HG02623 (cell line): ENCODE measurements around the gene WNK4.
A peak's percentile ranks its signal among the peaks of the same experiment; 100 is the strongest.
"Not testable (repeated sequence)": the region's sequence is repeated elsewhere in the genome, so short reads cannot be mapped to it uniquely, and the experiment has no call there.

Experiments used
- ATAC-seq: cut with Tn5 transposase; IDR thresholded peaks from one replicate; pipeline ENCODE4 v1.9.1; 2021; ENCODE audit warnings: moderate library complexity; ENCODE audit not compliant: unreplicated experiment

WNK4 gene

DNA sequence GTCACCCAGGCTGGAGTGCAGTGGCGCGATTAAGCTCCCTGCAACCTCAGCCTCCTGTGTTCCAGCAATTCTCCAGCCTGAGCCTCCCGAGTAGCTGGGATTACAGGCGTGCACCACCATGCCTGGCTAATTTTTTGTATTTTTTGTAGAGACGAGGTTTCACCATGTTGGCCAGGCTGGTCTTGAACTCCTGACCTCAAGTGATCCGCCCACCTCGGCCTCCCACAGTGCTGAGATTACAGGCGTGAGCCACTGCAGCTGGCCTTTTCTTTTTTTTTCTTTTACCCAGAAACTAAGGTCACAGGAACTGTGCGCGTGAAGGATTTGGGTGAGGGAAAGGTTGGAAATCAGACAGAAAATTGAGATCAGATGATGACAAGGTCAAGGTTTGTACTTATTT is 10.4 kb upstream of the WNK4 start:
- ATAC-seq, result not testable (repeated sequence)

GRCh38 chr17:42772945-42773289 is 7.5 kb upstream of the WNK4 start:
- no peak for ATAC-seq

- peak; percentile 48 for ATAC-seq
Measured at GRCh38 chr17:42773290-42774035, 6.9 kb upstream of the WNK4 start, which contains the start of gene VPS25. Gene VPS25 (plus strand): TSS chr17:42773449. CDS start chr17:42773476, 27 bp downstream.

DNA sequence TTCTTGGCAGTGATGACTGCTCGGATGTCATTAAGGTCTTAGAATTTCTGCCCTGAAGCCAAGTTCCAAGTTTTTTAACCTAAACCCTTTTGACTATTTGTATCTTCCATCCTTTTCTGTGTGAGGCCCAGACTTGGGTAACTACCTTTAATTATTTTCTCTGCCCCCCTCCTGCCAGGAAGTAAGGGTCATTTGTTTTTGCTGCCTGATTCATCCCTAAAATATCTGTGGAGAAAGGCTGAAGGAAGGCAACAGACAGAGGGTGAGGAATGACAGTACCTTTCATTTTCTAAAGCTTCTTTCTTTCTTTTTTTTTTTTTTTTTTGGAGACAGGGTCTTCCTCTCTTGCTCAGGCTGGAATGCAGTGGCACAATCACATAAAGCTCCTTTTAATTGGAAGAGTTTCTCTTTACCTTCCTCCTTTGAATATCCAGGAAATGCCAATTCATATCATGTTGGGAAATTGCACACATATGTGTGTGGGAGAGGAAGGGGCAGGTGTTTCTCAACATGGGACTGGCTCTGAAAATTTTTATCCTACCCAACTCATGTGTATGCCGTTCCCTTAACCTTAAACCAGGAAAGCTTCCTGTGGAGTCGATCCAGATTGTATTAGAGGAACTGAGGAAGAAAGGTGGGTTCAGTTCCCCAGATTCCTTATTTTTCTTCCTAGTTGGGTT is 6.2 kb upstream of the WNK4 start:
- ATAC-seq, result no peak

DNA sequence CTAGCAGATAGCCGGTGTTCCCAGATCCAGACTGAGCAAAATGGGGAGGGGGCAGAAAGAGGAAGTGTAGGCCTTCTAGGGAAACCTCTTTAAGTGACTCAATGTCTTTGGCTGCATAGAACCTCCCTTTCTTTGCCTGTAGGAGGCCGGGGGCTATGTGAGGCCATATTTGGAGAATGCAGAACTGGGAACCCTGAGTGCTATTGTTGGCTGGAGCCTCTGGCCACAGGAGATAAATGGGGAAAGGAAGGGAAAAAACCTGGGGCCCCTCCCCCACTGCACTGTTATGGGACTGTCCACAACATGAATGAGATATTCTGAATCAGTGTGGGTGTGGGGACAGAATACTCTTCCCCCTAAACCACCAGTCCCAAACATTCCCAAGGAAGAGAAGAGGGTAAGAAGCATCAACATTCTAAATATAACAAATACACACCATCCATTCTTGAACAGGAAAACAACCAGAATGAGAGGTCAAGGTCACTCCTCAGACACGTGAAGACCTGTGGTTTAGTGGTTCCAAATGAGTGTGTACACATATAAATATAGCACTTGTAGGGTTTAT is 4.8 kb upstream of the WNK4 start:
- ATAC-seq, result no peak

- no peak for ATAC-seq
Measured at GRCh38 chr17:42778570-42778969, 1.8 kb upstream of the WNK4 start.

GRCh38 chr17:42779304-42779935 is 990 bp upstream of the WNK4 start:
- ATAC-seq, result no peak

- no peak for ATAC-seq
Measured at GRCh38 chr17:42780851-42781638, 635 bp downstream of the WNK4 start.

DNA sequence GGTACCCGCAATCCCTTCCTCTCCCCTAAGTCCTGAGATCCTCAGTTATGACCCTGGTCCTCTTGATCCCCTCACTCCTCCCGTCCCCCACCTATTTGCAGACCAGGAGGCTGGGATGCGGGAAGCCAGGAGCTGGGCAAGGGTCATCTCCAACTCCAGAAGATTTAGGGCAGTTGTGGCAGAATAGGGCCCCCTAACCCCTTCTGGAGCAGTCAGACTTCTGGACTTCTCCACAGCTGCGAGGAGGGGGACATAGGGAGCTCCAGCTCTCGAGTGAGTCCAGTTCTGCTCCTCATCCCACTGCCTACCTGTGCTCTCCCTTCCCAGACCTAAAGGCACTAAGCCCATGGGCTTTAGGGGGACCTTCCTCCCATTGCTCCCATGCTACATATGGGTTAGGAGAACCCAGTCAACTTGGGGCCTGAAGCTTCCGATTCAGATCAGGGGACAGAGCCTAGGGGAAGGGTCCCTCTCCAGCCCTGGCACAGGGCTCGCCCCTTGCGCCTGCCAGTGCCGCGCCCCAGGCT is 1.3 kb downstream of the WNK4 start:
- no peak for ATAC-seq

- ATAC-seq, result no peak
Measured at GRCh38 chr17:42782166-42783061, 2.0 kb downstream of the WNK4 start.

DNA sequence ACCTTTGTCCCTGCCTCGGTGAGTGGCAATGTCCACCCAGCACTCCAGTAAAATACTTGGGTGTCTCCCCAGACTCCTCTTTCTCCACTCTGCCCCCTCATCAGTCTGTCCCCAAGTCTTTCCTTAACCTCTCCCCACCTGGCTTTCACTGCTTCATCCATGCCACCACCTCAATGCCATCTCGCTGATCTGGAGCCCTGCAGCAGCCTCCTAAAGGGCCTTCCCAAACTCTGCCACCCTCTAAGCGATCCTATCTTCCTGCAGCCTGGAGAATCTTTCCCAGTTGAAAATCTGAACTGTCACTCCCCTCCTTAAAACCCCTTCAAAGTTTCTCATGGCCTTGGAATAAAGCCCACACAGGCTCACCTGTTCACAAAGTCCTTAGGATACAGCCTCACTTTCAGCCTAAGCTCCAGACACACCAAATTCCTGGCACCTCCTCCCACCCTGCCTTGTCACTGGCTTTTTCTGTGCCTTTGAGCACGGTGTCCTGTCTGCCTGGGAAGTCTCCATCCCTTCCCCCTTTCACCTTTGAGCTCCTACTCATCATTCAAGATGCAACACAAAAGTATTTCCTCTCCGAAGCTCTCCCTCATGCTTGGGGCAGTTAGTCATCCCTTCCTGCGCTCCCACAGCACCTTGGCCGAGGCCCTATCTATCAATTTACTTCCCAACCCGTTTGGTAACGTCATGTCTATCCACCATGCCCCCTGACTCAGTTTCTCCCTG is 2.8 kb downstream of the WNK4 start:
- ATAC-seq, result no peak

DNA sequence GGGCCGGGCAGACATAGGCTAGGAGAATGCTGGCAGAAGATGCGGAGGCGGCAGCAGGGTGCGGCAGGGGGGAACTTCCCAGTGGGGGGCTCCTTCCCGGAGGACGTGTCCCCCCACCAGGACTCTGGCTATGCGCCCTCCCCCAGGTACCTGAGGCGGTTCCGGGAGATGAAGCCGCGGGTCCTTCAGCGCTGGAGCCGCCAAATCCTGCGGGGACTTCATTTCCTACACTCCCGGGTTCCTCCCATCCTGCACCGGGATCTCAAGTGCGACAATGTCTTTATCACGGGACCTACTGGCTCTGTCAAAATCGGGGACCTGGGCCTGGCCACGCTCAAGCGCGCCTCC is 3.4 kb downstream of the WNK4 start:
- ATAC-seq, result no peak

GRCh38 chr17:42784409-42784808 is 4.0 kb downstream of the WNK4 start:
- ATAC-seq, result no peak

DNA sequence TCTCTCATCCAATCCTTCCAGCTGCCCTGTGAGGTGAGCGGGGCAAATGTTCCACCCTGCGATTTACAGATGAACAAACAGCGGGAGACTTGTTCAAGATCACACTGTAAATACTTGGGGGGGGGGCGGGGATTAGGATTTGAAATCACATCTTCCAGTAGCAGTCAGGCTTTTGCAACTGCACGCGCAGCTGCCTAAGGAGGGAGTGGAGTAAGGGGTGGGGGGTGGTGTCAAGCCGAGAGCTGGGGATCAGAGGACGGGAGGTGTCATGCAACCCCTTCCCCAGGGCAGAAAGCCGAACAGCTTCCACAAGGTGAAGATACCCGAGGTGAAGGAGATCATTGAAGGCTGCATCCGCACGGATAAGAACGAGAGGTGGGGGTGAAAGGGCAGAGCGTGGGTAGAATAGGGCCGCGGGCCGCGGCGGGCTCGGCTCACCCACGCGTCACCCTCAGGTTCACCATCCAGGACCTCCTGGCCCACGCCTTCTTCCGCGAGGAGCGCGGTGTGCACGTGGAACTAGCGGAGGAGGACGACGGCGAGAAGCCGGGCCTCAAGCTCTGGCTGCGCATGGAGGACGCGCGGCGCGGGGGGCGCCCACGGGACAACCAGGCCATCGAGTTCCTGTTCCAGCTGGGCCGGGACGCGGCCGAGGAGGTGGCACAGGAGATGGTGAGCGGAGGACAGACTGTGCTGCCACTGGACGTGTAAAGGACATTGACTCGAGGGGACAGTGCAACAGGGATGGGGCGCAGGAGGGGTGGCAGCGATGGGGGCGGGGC is 4.6 kb downstream of the WNK4 start:
- ATAC-seq, result no peak

GRCh38 chr17:42787266-42787665 is 6.9 kb downstream of the WNK4 start:
- ATAC-seq, result no peak

GRCh38 chr17:42791948-42792347 is 11.5 kb downstream of the WNK4 start:
- no peak for ATAC-seq

DNA sequence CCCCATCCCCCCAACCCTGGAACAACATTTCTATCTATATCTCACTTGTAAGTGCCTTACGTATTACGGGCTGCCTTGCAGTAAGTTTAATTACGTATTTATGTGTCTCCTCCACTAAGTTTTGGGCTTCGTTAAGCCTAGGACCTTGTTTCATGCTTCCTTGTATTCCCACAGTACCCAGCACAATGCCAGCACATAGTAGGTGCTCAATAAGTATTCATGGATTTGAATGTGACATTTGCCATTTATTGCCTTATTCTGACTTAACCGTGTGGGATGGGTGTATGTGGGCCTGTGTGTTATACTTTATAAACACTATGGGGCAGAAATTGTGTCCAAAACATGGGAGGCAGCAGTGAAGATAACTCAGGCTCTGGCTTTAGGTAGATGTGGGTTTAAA is 12.1 kb downstream of the WNK4 start:
- no peak for ATAC-seq

DNA sequence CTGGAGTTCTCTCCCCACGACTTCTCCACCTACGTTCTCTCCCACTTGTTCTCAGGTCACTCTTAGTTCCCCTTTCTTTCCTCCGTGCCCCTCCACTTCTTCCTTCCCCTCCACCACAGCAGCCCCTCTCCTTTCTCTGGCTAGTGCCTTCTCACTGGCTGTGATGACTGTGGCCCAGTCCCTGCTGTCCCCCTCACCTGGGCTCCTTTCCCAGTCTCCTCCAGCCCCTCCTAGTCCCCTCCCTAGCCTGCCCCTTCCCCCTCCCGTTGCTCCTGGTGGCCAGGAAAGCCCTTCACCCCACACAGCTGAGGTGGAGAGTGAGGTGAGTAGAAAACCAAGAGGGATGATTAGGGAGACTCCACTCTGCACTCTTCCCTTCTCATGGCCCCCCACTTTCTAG is 14.7 kb downstream of the WNK4 start:
- ATAC-seq, result no peak
